Measurements from ENCODE around the gene REC8. TPM values are rescaled to one million over a fixed set of nuclear protein-coding genes. Genes with fewer than 3 reads are reported as not detected.
"Not testable (repeated sequence)": the region's sequence is repeated elsewhere in the genome, so short reads cannot be mapped to it uniquely, and the experiment has no call there.

Gene REC8
- total RNA-seq, 1 experiment from 2014 or later = 7.6 TPM

GRCh38 chr14:24202538-24202937 is 30.7 kb downstream of the REC8 start:
- RAD21 ChIA-PET (ENCODE audit: low non-redundant PET in 1 of 2, low total read pairs in 2 of 2, uncharacterized antibody in 2 of 2, unreplicated experiment in 2 of 2); H3K4me3 ChIP-seq (replicated peaks in 1 of 2; ENCODE audit: low read depth in 1 of 2, low read length in 2 of 2); H3K79me2 ChIP-seq (ENCODE audit: insufficient read depth, low read length); H3K27ac ChIP-seq (ENCODE audit: low read depth, low read length); H3K4me1 ChIP-seq (ENCODE audit: control insufficient read depth in 1 of 2, insufficient read depth in 2 of 2, low read length in 2 of 2); POLR2A ChIA-PET; H3K9me2 ChIP-seq (ENCODE audit: insufficient read depth); CTCF ChIA-PET; DNase-seq (ENCODE audit: low read depth, low spot score); H2AFZ ChIP-seq (ENCODE audit: low read depth, low read length, poor library complexity, severe bottlenecking); ATAC-seq; H3K4me2 ChIP-seq (ENCODE audit: low read length); H3K27me3 ChIP-seq (ENCODE audit: insufficient read depth, low read length); intact Hi-C loops (cut with micrococcal nuclease); H4K20me1 ChIP-seq (ENCODE audit: insufficient read depth); BruUV-seq (replicated peaks); H3K9ac ChIP-seq (ENCODE audit: low read length): not testable (repeated sequence)
- Histone ChIP-seq H3K9me3 (ENCODE audit: control insufficient read depth in 1 of 2, insufficient read depth in 1 of 2, low read depth in 1 of 2, low read length in 2 of 2) (peaks cover 3 to 10% of the 10 kb centered on the region in 2 experiments; a peak in 1 of 4 replicates), H3K36me3 (ENCODE audit: control insufficient read depth in 1 of 2, insufficient read depth in 2 of 2, low read length in 2 of 2) (peaks cover 3 to 35% of the 10 kb centered on the region in 2 experiments)

- CTCF ChIA-PET; H3K4me1 ChIP-seq (ENCODE audit: control insufficient read depth in 1 of 2, insufficient read depth in 2 of 2, low read length in 2 of 2); RAD21 ChIA-PET (ENCODE audit: low non-redundant PET in 1 of 2, low total read pairs in 2 of 2, uncharacterized antibody in 2 of 2, unreplicated experiment in 2 of 2); H3K27ac ChIP-seq (ENCODE audit: low read depth, low read length); H3K27me3 ChIP-seq (ENCODE audit: insufficient read depth, low read length); H3K9ac ChIP-seq (ENCODE audit: low read length); intact Hi-C loops (cut with micrococcal nuclease); H2AFZ ChIP-seq (ENCODE audit: low read depth, low read length, poor library complexity, severe bottlenecking); ATAC-seq; POLR2A ChIA-PET; H3K4me2 ChIP-seq (ENCODE audit: low read length); DNase-seq (ENCODE audit: low read depth, low spot score); H4K20me1 ChIP-seq (ENCODE audit: insufficient read depth); H3K9me2 ChIP-seq (ENCODE audit: insufficient read depth); H3K79me2 ChIP-seq (ENCODE audit: insufficient read depth, low read length); H3K4me3 ChIP-seq (replicated peaks in 1 of 2; ENCODE audit: low read depth in 1 of 2, low read length in 2 of 2); BruUV-seq (replicated peaks): not testable (repeated sequence)
- Histone ChIP-seq H3K9me3 (ENCODE audit: control insufficient read depth in 1 of 2, insufficient read depth in 1 of 2, low read depth in 1 of 2, low read length in 2 of 2) (peaks cover 3 to 10% of the 10 kb centered on the region in 2 experiments; a peak in 1 of 4 replicates), H3K36me3 (ENCODE audit: control insufficient read depth in 1 of 2, insufficient read depth in 2 of 2, low read length in 2 of 2) (peaks cover 3 to 35% of the 10 kb centered on the region in 2 experiments)
These were observed 31.5 kb downstream of the REC8 start for GRCh38 chr14:24203249-24203886.

Measured in HCT116 (cell line).